GM12878 (cell line): ENCODE measurements around the gene INIP. TPM values are rescaled to one million over a fixed set of nuclear protein-coding genes. Genes with fewer than 3 reads are reported as not detected.

Experiments
- ATAC-seq: fragments of 200-7000 bp; cut with Tn5 transposase; 3 replicates; pipeline ENCODE4 v1.9.1; 2020; ENCODE audit warnings: mild to moderate bottlenecking, moderate library complexity
- BruUV-seq: library from RNA; stranded (reverse); fragments of 400-500 nt; replicated peaks from 2 replicates; lab custom pipeline; 2021; lab: Mats Ljungman, UMichigan
- CTCF ChIA-PET: fragments of 300-600 bp; sonication (Branson Sonifier 250); formaldehyde crosslinking; extraction: SDS; loops from one replicate; lab custom pipeline; 2021; ENCODE audit warnings: inconsistent platforms; lab: Yijun Ruan, JAX
- POLR2A ChIA-PET: fragments of 350-600 bp; formaldehyde crosslinking; extraction: SDS; loops from one replicate; lab custom pipeline; 2021; ENCODE audit warnings: inconsistent platforms; lab: Charles Lee
- RAD21 ChIA-PET: fragments of 300-600 bp; sonication (Branson Sonifier 250); formaldehyde crosslinking; loops from one replicate; lab custom pipeline; 2023; ENCODE audit warnings: antibody characterized with exemption; ENCODE audit not compliant: unreplicated experiment; lab: Charles Lee
- SMC1A ChIA-PET: fragments of 300-600 bp; sonication (Branson Sonifier 250); formaldehyde crosslinking; loops from one replicate; lab custom pipeline; 2023; ENCODE audit not compliant: unreplicated experiment, uncharacterized antibody; lab: Charles Lee
- DNase-seq: peaks from one replicate; pipeline ENCODE4 v3.0.0-alpha.2; 2011; ENCODE audit warnings: low read depth, low spot score
- FAIRE-seq: peaks from 3 replicates; lab custom pipeline; 2011; peaks lifted over from hg19 to GRCh38; lab: Jason Lieb, UNC
- H2AFZ ChIP-seq: 2 replicates; pipeline ENCODE4 v1.6.0; 2011; ENCODE audit warnings: low read depth, low read length, control low read depth; ENCODE audit not compliant: control insufficient read depth
- H3K27ac ChIP-seq: 2 replicates; pipeline ENCODE4 v1.5.1; 2011; ENCODE audit warnings: control low read depth; ENCODE audit not compliant: control insufficient read depth, insufficient read depth
- H3K27me3 ChIP-seq, 2 experiments: replicated peaks in 1 of 2; 2 replicates each; pipeline versions ENCODE4 v1.6.0 to v1.6.1; 2011; ENCODE audit warnings: low read length in 1 of 2; ENCODE audit not compliant: control insufficient read depth in 2 of 2, insufficient read depth in 2 of 2
- H3K36me3 ChIP-seq, 2 experiments: 2 replicates each; pipeline ENCODE4 v1.5.1; 2011; ENCODE audit warnings: low read length in 1 of 2; ENCODE audit not compliant: control insufficient read depth in 2 of 2, insufficient read depth in 2 of 2
- H3K4me1 ChIP-seq: 2 replicates; pipeline ENCODE4 v1.6.1; 2011; ENCODE audit warnings: mild to moderate bottlenecking, low read length, moderate library complexity, mixed read lengths; ENCODE audit not compliant: control insufficient read depth, insufficient read depth
- H3K4me2 ChIP-seq: 2 replicates; pipeline ENCODE4 v1.6.0; 2011; ENCODE audit warnings: control low read depth; ENCODE audit not compliant: control insufficient read depth, insufficient read depth
- H3K4me3 ChIP-seq: fragments of 200-600 bp; sonication (generic); 2 replicates; pipeline ENCODE4 v1.5.1; 2016
- H3K79me2 ChIP-seq: 2 replicates; pipeline ENCODE4 v1.6.0; 2011; ENCODE audit warnings: low read length; ENCODE audit not compliant: control insufficient read depth, insufficient read depth
- H3K9ac ChIP-seq: 2 replicates; pipeline ENCODE4 v1.8.0; 2011; ENCODE audit warnings: low read length, control low read depth, mixed read lengths; ENCODE audit not compliant: control insufficient read depth, insufficient read depth
- H3K9me3 ChIP-seq: replicated peaks from 3 replicates; pipeline ENCODE4 v1.5.1; 2011; ENCODE audit warnings: mild to moderate bottlenecking, low read length; ENCODE audit not compliant: control insufficient read depth, insufficient read depth
- H4K20me1 ChIP-seq: 2 replicates; pipeline ENCODE4 v1.6.0; 2011; ENCODE audit not compliant: control insufficient read depth, insufficient read depth
- ASH2L ChIP-seq: fragments of 300-600, 200-600 bp; sonication (generic); IDR thresholded peaks from 2 replicates; pipeline ENCODE4 v1.6.1; 2017; ENCODE audit warnings: low read depth, mild to moderate bottlenecking, borderline replicate concordance
- ATF7 ChIP-seq: fragments of 450-650 bp; IDR thresholded peaks from 2 replicates; pipeline ENCODE4 v1.6.1; 2016; ENCODE audit warnings: low read depth, mild to moderate bottlenecking
- CREB1 ChIP-seq: IDR thresholded peaks from 2 replicates; pipeline ENCODE4 v1.6.1; 2012; ENCODE audit warnings: low read depth, mild to moderate bottlenecking, inconsistent platforms
- EP300 ChIP-seq, 2 experiments: fragments of 150-350 bp in 1 of 2; IDR thresholded peaks; 2 replicates each; pipeline ENCODE4 v1.6.1; 2011 to 2012; ENCODE audit warnings: low read depth in 2 of 2, low read length in 2 of 2, borderline replicate concordance in 1 of 2, improper control_type of control experiment in 1 of 2, inconsistent platforms in 1 of 2; ENCODE audit not compliant: control insufficient read depth in 1 of 2
- HSF1 ChIP-seq: fragments of 150-350 bp; IDR thresholded peaks from 2 replicates; pipeline ENCODE4 v1.6.1; 2014; ENCODE audit warnings: mild to moderate bottlenecking, low read depth, low read length
- IKZF1 ChIP-seq: fragments of 450-650 bp; conservative IDR thresholded peaks from 2 replicates; pipeline ENCODE4 v1.6.1; 2017; ENCODE audit warnings: antibody characterized with exemption, mild to moderate bottlenecking
- IRF3 ChIP-seq: fragments of 450-650 bp; IDR thresholded peaks from 2 replicates; pipeline ENCODE4 v1.6.1; 2014; ENCODE audit warnings: mild to moderate bottlenecking
- IRF4 ChIP-seq: IDR thresholded peaks from 2 replicates; pipeline ENCODE4 v1.6.1; 2011; ENCODE audit warnings: low read depth, low read length
- MYC ChIP-seq: IDR thresholded peaks from 2 replicates; pipeline ENCODE4 v1.6.1; 2011; ENCODE audit warnings: mild to moderate bottlenecking, low read length, moderate library complexity, inconsistent platforms; ENCODE audit not compliant: insufficient read depth, insufficient replicate concordance, insufficient read length, severe bottlenecking
- NFYA ChIP-seq: IDR thresholded peaks from 2 replicates; pipeline ENCODE4 v1.6.1; 2011; ENCODE audit warnings: low read depth, mild to moderate bottlenecking, low read length, improper control_type of control experiment, borderline replicate concordance
- PAX5 ChIP-seq: IDR thresholded peaks from 2 replicates; pipeline ENCODE4 v1.6.1; 2011; ENCODE audit warnings: low read depth, low read length, borderline replicate concordance
- POU2F2 ChIP-seq: IDR thresholded peaks from 3 replicates; pipeline ENCODE4 v1.6.1; 2011; ENCODE audit warnings: low read depth, mild to moderate bottlenecking, low read length, borderline replicate concordance
- ZBTB11 ChIP-seq: fragments of 450-650 bp; formaldehyde crosslinking; IDR thresholded peaks from 2 replicates; pipeline ENCODE4 v1.5.0; 2022; ENCODE audit warnings: mild to moderate bottlenecking, missing genetic modification characterization
- ZZZ3 ChIP-seq: IDR thresholded peaks from 2 replicates; pipeline ENCODE4 v1.6.1; 2011; ENCODE audit warnings: low read depth; ENCODE audit not compliant: control insufficient read depth, insufficient read length
- WGBS: methylation state at CpG from one replicate; pipeline ENCODE4 v1.1.6; 2016; ENCODE audit warnings: low lambda C conversion rate; ENCODE audit not compliant: insufficient replicate concordance, insufficient coverage; ENCODE audit errors: missing lambda C conversion rate; 5-methylcytosine and 5-hydroxymethylcytosine counted together
- in situ Hi-C: fragments of 300-500 bp; cut with MboI; formaldehyde crosslinking; loops from 9 replicates; pipeline ENCODE4 v1.14.3; 2018; ENCODE audit warnings: mixed read lengths
- intact Hi-C: fragments of 100-400 bp; cut with micrococcal nuclease; formaldehyde crosslinking; loops from one replicate; pipeline ENCODE4 v1.14.2; 2022; ENCODE audit not compliant: unreplicated experiment
- polyA plus RNA-seq, 11 experiments: library from polyadenylated mRNA; depleted of rRNA in 4 of 11; unstranded in 6 of 11; stranded (reverse) in 5 of 11; fragments of >200 nt; fragmentation: Nextera tagmentation in 4 of 11; fragmentation: Illumina TruSeq in 1 of 11; extraction: Ambion mirVana in 4 of 11; extraction: Trizol in 1 of 11; gene quantifications; 1 replicate in 1 of 11; 2 replicates in 10 of 11; pipeline versions ENCODE4 v1.2.1 to v1.2.3, GENCODE V29; 2011 to 2016; ENCODE audit warnings: inconsistent platforms in 2 of 11, missing spikeins in 2 of 11, low read depth in 1 of 11
- total RNA-seq, 4 experiments: library from RNA; depleted of rRNA in 3 of 4; stranded (reverse); fragments of >200 nt in 3 of 4; fragmentation: Illumina TruSeq in 1 of 4; extraction: Trizol in 1 of 4; gene quantifications; 2 replicates each; pipeline versions ENCODE4 v1.2.1 to v1.2.3, GENCODE V29; 2013 to 2021
- TF ChIP-seq, protein P1 (sequence below): fragments of 450-650 bp; IDR thresholded peaks from 2 replicates; pipeline ENCODE4 v1.6.1; 2017; ENCODE audit warnings: mild to moderate bottlenecking, low read depth, inconsistent platforms; ENCODE audit not compliant: poor library complexity, severe bottlenecking

The INIP gene
- total and polyA plus RNA-seq, 10 of the 15 experiments (the other 5 are each of a cell fraction or from before 2014, with no cell fraction given): 18.9 to 66.5 (median 37.7) TPM

- no peak overlapping the region for H3K9ac ChIP-seq
- no peak overlapping the region for H3K4me3 ChIP-seq
- 0 out of 2 replicates have a peak overlapping the region, but pooled peaks have one; percentile 99 for H3K4me2 ChIP-seq
- ChIA-PET CTCF (no interaction called here), POLR2A (no interaction called here), RAD21 (no interaction called here), SMC1A (no interaction called here)
- no peak overlapping the region for H3K27ac ChIP-seq
- in situ Hi-C loops: no loop called here
- BruUV-seq: no TSS peak
- no peaks in the 10 kb centered on the region for H3K79me2 ChIP-seq
- DNase-seq: no peak
- H2AFZ ChIP-seq: no peak overlapping the region
- intact Hi-C loops: no loop called here
- H3K4me1 ChIP-seq: peaks cover 26% of the 10 kb centered on the region
- no peak for FAIRE-seq
- 68% methylated on average over 6 of the region's 6 CpGs for WGBS
- H3K36me3 ChIP-seq: no peaks in the 10 kb centered on the region
- H3K9me3 ChIP-seq: no peaks in the 10 kb centered on the region
- H3K27me3 ChIP-seq: peaks cover 0 to 2% of the 10 kb centered on the region in 2 experiments; a peak in 1 of 4 replicates
- H4K20me1 ChIP-seq: peaks cover 5% of the 10 kb centered on the region
- no peak for ATAC-seq
- no peak for TF ChIP-seq EP300 (IDR thresholded peaks at IDR 0.05; ENCODE audit: borderline replicate concordance in 1 of 2, control insufficient read depth in 1 of 2, low read depth in 2 of 2, low read length in 2 of 2)
- TF ChIP-seq ASH2L: no peak
- no peak for TF ChIP-seq NFYA
- no peak for TF ChIP-seq PAX5
- no peak for TF ChIP-seq IRF4
- no peak for TF ChIP-seq POU2F2
- TF ChIP-seq ZBTB11: no peak
- no peak for TF ChIP-seq ATF7
- no peak for TF ChIP-seq IRF3
- TF ChIP-seq, protein P1, sequence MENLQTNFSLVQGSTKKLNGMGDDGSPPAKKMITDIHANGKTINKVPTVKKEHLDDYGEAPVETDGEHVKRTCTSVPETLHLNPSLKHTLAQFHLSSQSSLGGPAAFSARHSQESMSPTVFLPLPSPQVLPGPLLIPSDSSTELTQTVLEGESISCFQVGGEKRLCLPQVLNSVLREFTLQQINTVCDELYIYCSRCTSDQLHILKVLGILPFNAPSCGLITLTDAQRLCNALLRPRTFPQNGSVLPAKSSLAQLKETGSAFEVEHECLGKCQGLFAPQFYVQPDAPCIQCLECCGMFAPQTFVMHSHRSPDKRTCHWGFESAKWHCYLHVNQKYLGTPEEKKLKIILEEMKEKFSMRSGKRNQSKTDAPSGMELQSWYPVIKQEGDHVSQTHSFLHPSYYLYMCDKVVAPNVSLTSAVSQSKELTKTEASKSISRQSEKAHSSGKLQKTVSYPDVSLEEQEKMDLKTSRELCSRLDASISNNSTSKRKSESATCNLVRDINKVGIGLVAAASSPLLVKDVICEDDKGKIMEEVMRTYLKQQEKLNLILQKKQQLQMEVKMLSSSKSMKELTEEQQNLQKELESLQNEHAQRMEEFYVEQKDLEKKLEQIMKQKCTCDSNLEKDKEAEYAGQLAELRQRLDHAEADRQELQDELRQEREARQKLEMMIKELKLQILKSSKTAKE: no peak
- TF ChIP-seq MYC: no peak
- no peak for TF ChIP-seq ZZZ3
- no peak for TF ChIP-seq CREB1
- TF ChIP-seq IKZF1: no peak
- TF ChIP-seq HSF1: no peak
Measured at GRCh38 chr9:112752334-112753125, 34.6 kb upstream of the INIP start.
